Thyroid gland (tissue), 4 donors: ENCODE results near the gene SMAD3.

ENCODE experiments used
- CTCF ChIP-seq, 6 experiments: fragments of 200-600 bp in 3 of 6; fragments of 450-650 bp in 3 of 6; sonication (generic) in 3 of 6; IDR thresholded peaks; one replicate each; pipeline ENCODE4 v1.5.1; 2016 to 2019; ENCODE audit warnings: antibody characterized with exemption in 6 of 6, mild to moderate bottlenecking in 2 of 6, inconsistent platforms in 1 of 6, moderate library complexity in 1 of 6
- POLR2A ChIP-seq, 2 donors: fragments of 450-650 bp; IDR thresholded peaks; one replicate each; pipeline ENCODE4 v1.6.1; 2017; ENCODE audit warnings: antibody characterized with exemption in 2 of 2, mild to moderate bottlenecking in 2 of 2, moderate library complexity in 1 of 2

GRCh38 chr15:67135494-67135893 is 70.1 kb downstream of the SMAD3 start:
- TF ChIP-seq CTCF (IDR thresholded peaks at IDR 0.05) (peak in 4 of 6 experiments; percentile 30 to 47 (median 32)), POLR2A (IDR thresholded peaks at IDR 0.05) (no peak)
